Fibroblast of skin of left quadriceps (primary cell): Measurements from ENCODE around the gene BSCL2.
"Not testable (repeated sequence)": the region's sequence is repeated elsewhere in the genome, so short reads cannot be mapped to it uniquely, and the experiment has no call there.

Experiments
- DNase-seq, 2 experiments: peaks; one replicate each; pipeline ENCODE4 v3.0.0-alpha.2; 2013; ENCODE audit warnings: low read depth in 2 of 2

Gene BSCL2

GRCh38 chr11:62707277-62707861 is at the start of gene BSCL2, which contains the start of gene GNG3:
Gene BSCL2 (minus strand): TSS chr11:62707424. CDS start chr11:62707195, 229 bp downstream.
Gene GNG3 (plus strand): TSS chr11:62707676. CDS start chr11:62708296, 620 bp downstream.
- DNase-seq = no peak

- no peak for DNase-seq
Measured at GRCh38 chr11:62755086-62755615, 47.9 kb upstream of the BSCL2 start.

- DNase-seq = peak; percentile 98
Measured at GRCh38 chr11:62753736-62754603, 46.7 kb upstream of the BSCL2 start, which contains the start of gene ZBTB3. Gene ZBTB3 (minus strand): TSS chr11:62754160. CDS start chr11:62753664, 496 bp downstream.

GRCh38 chr11:62752994-62753735 is 45.9 kb upstream of the BSCL2 start:
- DNase-seq = no peak

- no peak for DNase-seq
Measured at GRCh38 chr11:62752177-62752785, 45.1 kb upstream of the BSCL2 start.

GRCh38 chr11:62749931-62750330 is 42.7 kb upstream of the BSCL2 start:
- DNase-seq = not testable (repeated sequence)

- DNase-seq = no peak
Measured at GRCh38 chr11:62747475-62748160, 40.4 kb upstream of the BSCL2 start.

GRCh38 chr11:62737196-62737595 is 30.0 kb upstream of the BSCL2 start:
- no peak for DNase-seq

- DNase-seq = no peak
Measured at GRCh38 chr11:62732830-62733229, 25.6 kb upstream of the BSCL2 start.

GRCh38 chr11:62730076-62730475 is 22.9 kb upstream of the BSCL2 start:
- not testable (repeated sequence) for DNase-seq

GRCh38 chr11:62728171-62728988 is 21.2 kb upstream of the BSCL2 start, which contains the start of gene TTC9C:
Gene TTC9C (plus strand): TSS chr11:62728486. CDS start chr11:62728849, 363 bp downstream.
- DNase-seq = peak; percentile 67 to 71

GRCh38 chr11:62727872-62728170 is 20.6 kb upstream of the BSCL2 start:
- DNase-seq = peak; percentile 97 to 98

- peak; percentile 98 to 99 for DNase-seq
Measured at GRCh38 chr11:62727165-62727871, 20.1 kb upstream of the BSCL2 start, which contains the start of gene HNRNPUL2. Gene HNRNPUL2 (minus strand): TSS chr11:62727457. CDS start chr11:62727156, 301 bp downstream.

GRCh38 chr11:62726915-62727164 is 19.6 kb upstream of the BSCL2 start:
- no peak for DNase-seq

- DNase-seq = no peak
Measured at GRCh38 chr11:62726156-62726914, 19.1 kb upstream of the BSCL2 start.

- DNase-seq = no peak
Measured at GRCh38 chr11:62725646-62726045, 18.4 kb upstream of the BSCL2 start.

- DNase-seq = no peak
Measured at GRCh38 chr11:62724171-62724570, 16.9 kb upstream of the BSCL2 start.

- no peak for DNase-seq
Measured at GRCh38 chr11:62721994-62722393, 14.8 kb upstream of the BSCL2 start.
